DMS 273 (cell line): ENCODE data around the gene CLCN4.

Experiments used
- DNase-seq: peaks from one replicate; lab custom pipeline; 2025; ENCODE audit not compliant: unreplicated experiment; lab: John Stamatoyannopoulos, UW

Gene CLCN4

DNA sequence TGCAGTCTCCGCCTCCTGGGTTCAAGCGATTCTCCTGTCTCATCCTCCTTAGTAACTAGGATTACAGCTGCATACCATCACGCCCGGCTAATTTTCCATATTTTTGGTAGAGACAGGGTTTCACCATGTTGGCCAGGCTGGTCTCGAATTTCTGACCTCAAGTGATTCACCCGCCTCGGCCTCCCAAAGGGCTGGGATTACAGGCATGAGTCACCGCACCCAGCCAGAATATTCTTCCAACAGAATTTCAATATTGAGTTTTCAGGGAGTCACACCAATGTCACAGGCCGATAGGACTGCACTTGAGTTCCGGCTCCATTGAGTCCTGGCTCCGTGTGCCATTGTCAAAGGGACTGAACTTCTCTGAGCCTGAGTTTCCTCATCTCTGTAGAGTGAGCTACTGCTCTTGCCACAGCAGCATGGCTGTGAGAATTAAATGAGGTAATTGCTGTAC, 82.9 kb downstream of the CLCN4 start:
- no peak for DNase-seq

GRCh38 chrX:10240918-10241317, 84.1 kb downstream of the CLCN4 start:
- DNase-seq, result no peak

DNA sequence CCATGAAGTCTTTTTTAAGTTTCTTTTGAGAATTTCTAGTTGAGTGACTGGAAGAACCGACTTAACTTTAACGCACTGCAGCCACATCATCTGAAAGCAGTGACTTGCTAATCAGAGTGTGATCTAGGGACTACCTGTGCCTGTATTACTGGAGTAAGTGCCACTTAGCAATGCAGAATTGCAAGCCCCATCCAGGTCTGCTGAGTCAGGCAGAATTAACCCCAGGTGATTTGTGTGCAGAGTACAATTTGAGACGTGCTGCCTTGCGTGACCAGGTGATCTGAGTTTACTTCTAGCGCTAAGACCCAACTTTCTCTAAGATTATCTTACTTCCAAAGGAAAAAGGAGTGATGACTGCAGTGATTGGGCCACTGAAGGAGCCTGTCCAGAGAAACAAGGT, 85.3 kb downstream of the CLCN4 start:
- no peak for DNase-seq

DNA sequence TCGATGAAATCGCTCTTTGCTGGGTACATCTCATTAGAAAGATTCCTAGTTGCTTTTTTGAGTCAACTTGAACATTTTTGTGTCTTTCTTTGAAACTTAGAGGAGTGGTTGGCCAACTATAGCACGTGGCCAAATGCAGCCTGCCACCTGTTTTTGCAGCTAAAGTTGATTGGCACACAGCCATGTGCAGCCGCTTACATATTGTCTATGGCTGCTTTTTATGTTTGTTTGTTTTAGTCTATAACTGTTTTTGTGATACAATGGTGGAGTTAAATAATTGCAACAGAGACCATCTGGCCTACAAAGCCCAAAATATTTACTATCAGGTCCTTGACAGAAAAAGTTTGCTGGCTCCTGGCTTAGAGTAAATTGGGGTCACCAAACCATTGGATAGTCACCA, 86.3 kb downstream of the CLCN4 start:
- DNase-seq, result peak; percentile 32

- DNase-seq, result no peak
These were observed 88.3 kb downstream of the CLCN4 start for GRCh38 chrX:10244915-10245622.

GRCh38 chrX:10245886-10246285, 89.1 kb downstream of the CLCN4 start:
- no peak for DNase-seq

DNA sequence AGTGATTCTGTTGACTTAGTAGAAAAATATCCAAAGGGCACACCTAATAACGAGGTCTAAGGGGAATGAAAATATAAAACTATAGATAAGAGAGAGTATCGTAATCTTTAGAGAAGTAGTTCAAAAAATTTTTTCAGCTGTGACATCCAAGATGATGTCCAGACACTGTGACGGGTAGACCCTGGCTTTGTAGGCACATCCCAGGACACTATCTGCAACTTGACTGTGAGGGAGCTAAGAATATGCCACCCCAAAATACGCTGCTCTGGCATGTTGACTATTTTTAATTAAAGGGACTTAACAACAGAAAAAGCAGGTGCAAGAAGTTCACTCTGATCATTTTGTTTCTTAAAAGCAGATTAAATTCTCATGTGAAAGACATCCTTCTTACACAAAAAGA, 89.5 kb downstream of the CLCN4 start:
- DNase-seq, result no peak

- DNase-seq, result no peak
These were observed 90.1 kb downstream of the CLCN4 start for GRCh38 chrX:10246846-10247245.

GRCh38 chrX:10254739-10255138, 98.0 kb downstream of the CLCN4 start:
- DNase-seq, result peak; percentile 63

GRCh38 chrX:10259716-10260115, 102.9 kb downstream of the CLCN4 start:
- no peak for DNase-seq

GRCh38 chrX:10265775-10266174, 109.0 kb downstream of the CLCN4 start:
- DNase-seq, result no peak

DNA sequence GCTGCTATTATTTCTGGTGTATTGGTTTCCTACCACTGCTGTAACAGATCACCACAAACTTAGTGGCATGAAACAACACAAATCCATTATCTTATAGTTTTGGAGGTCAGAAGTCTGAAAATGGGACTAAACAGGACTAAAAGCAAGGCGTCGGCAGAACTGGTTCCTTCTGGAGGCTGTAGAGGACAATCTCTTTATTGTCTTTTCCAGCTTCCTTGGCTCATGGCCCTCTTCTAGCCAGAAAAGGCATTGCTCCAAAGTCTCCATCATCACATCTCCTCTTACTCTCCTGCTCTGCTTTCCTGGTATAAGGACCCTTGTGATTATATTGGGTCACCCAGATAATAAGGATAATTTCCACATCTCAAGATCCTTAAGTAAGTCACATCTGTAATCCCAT, 121.9 kb downstream of the CLCN4 start:
- DNase-seq, result no peak

GRCh38 chrX:10280071-10280470, 123.3 kb downstream of the CLCN4 start:
- DNase-seq, result peak; percentile 82

DNA sequence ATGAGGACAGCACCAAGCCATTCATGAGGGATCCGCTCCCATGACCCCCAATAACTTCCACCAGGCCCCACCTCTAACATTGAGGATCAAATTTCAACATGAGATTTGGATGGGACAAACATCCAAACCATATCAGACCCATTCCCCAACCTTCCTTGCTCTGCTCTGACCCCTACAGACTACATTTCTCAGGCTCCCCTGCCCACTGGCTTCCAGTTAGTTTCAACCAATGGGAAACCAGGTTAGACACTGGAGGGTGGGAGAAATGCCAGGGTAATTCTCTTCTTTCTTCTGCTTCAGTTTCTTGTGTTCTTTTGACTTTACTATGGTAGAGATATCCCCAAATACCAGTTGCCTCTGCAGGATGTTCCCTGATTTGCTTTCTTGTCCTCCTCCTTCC, 125.7 kb downstream of the CLCN4 start:
- peak; percentile 32 for DNase-seq

GRCh38 chrX:10286195-10286594, 129.4 kb downstream of the CLCN4 start:
- peak; percentile 22 for DNase-seq
